Neural progenitor cell (in vitro differentiated cells): ENCODE measurements around the gene COL23A1.

ENCODE experiments used
- EZH2phosphoT487 ChIP-seq: fragments of 200-600 bp; sonication (generic); IDR thresholded peaks from 2 replicates; pipeline ENCODE4 v1.6.1; 2017; ENCODE audit warnings: antibody characterized with exemption
- TF ChIP-seq, protein P1 (sequence below): fragments of 200-600 bp; sonication (generic); IDR thresholded peaks from 2 replicates; pipeline ENCODE4 v1.5.1; 2017; ENCODE audit warnings: antibody characterized with exemption, mild to moderate bottlenecking

DNA sequence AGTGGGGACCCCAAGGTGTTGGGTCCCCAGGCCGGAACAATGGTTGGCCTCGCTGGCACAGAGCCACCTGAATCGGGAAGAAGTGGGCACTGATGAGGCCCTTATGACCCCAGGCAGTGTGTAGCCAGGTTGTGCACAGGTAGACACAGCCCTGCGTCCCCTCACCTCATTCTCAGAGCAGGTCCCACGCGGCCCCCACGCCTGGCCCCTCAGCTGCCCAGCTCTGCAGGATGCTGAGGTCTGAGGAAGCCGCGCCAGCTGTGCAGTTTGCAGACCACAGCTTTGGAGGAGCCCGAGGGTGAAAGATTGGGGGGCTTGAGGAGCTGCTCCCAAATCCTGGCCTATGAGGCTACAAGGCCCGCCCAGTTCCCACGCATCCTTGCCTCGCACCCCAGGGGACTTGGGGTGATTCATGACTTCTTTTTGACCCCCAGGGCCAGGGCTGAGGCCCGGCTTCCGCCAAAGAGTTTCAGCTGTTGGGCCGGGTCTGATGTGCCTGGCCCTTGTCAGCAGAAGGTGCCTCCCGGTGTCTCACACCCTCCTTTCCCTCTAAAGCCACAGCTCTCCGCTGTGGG, 269.8 kb downstream of the COL23A1 start:
- TF ChIP-seq, protein P1, sequence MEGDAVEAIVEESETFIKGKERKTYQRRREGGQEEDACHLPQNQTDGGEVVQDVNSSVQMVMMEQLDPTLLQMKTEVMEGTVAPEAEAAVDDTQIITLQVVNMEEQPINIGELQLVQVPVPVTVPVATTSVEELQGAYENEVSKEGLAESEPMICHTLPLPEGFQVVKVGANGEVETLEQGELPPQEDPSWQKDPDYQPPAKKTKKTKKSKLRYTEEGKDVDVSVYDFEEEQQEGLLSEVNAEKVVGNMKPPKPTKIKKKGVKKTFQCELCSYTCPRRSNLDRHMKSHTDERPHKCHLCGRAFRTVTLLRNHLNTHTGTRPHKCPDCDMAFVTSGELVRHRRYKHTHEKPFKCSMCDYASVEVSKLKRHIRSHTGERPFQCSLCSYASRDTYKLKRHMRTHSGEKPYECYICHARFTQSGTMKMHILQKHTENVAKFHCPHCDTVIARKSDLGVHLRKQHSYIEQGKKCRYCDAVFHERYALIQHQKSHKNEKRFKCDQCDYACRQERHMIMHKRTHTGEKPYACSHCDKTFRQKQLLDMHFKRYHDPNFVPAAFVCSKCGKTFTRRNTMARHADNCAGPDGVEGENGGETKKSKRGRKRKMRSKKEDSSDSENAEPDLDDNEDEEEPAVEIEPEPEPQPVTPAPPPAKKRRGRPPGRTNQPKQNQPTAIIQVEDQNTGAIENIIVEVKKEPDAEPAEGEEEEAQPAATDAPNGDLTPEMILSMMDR: no peak
- TF ChIP-seq EZH2phosphoT487: no peak
